Measurements from ENCODE around the gene GPR87. TPM values are rescaled to one million over a fixed set of nuclear protein-coding genes. Genes with fewer than 3 reads are reported as not detected.
A peak's percentile ranks its signal among the peaks of the same experiment; 100 is the strongest.

GPR87 gene
- total and polyA plus RNA-seq, 4 donors, result not detected

GRCh38 chr3:151300539-151300938 is 16.1 kb downstream of the GPR87 start:
- Histone ChIP-seq H3K4me3 (ENCODE audit: low read length in 2 of 2) (no peak overlapping the region), H3K27me3 (ENCODE audit: control insufficient read depth in 1 of 2, insufficient read depth in 2 of 2, low read length in 1 of 2) (no peaks in the 10 kb centered on the region), H3K36me3 (ENCODE audit: control insufficient read depth in 1 of 2, insufficient read depth in 2 of 2, low read length in 1 of 2) (no peaks in the 10 kb centered on the region), H3K4me1 (ENCODE audit: control insufficient read depth in 1 of 2, insufficient read depth in 2 of 2, low read length in 2 of 2) (peaks cover 0 to 4% of the 10 kb centered on the region in 2 donors), H3K9me3 (ENCODE audit: control insufficient read depth, low read length) (no peaks in the 10 kb centered on the region), H3K27ac (ENCODE audit: low read depth in 1 of 2, low read length in 2 of 2) (no peak overlapping the region)
- 69 to 86% methylated on average over 1 of the region's 1 CpG for WGBS, 2 donors
- intact Hi-C loops (cut with DNase I), result no loop called here
- ATAC-seq (ENCODE audit: low FRiP score) (no peak), DNase-seq (no peak)

DNA sequence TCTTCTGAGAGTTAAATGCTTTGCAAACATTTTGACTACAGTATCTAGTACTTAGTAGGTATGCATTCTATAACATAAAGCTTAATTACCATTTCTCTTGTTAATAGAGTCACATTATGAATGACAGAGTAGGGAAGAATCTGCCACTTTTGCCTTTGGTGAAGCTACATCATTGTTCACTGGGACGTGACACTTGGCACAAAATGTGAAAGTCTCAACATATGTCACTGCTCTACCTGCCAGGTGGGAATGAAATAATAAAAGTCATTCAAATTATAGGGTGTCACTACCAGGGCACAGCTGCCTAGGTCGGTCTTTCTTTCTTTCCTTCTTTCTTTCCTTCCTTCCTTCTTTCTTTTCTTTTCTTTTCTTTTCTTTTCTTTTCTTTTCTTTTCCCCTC is 17.6 kb downstream of the GPR87 start:
- 95% methylated on average over 2 of the region's 2 CpGs for WGBS, 2 donors
- Histone ChIP-seq H3K36me3 (ENCODE audit: control insufficient read depth in 1 of 2, insufficient read depth in 2 of 2, low read length in 1 of 2) (no peaks in the 10 kb centered on the region), H3K4me1 (ENCODE audit: control insufficient read depth in 1 of 2, insufficient read depth in 2 of 2, low read length in 2 of 2) (no peaks in the 10 kb centered on the region), H3K27me3 (ENCODE audit: control insufficient read depth in 1 of 2, insufficient read depth in 2 of 2, low read length in 1 of 2) (no peaks in the 10 kb centered on the region), H3K27ac (ENCODE audit: low read depth in 1 of 2, low read length in 2 of 2) (no peak overlapping the region), H3K4me3 (ENCODE audit: low read length in 2 of 2) (no peak overlapping the region), H3K9me3 (ENCODE audit: control insufficient read depth, low read length) (no peaks in the 10 kb centered on the region)
- ATAC-seq (ENCODE audit: low FRiP score) (no peak), DNase-seq (no peak)
- intact Hi-C loops (cut with DNase I), result no loop called here

GRCh38 chr3:151297429-151297828 is 19.2 kb downstream of the GPR87 start:
- Histone ChIP-seq H3K9me3 (ENCODE audit: control insufficient read depth, low read length) (no peaks in the 10 kb centered on the region), H3K4me3 (ENCODE audit: low read length in 2 of 2) (no peak overlapping the region), H3K4me1 (ENCODE audit: control insufficient read depth in 1 of 2, insufficient read depth in 2 of 2, low read length in 2 of 2) (no peaks in the 10 kb centered on the region), H3K36me3 (ENCODE audit: control insufficient read depth in 1 of 2, insufficient read depth in 2 of 2, low read length in 1 of 2) (no peaks in the 10 kb centered on the region), H3K27ac (ENCODE audit: low read depth in 1 of 2, low read length in 2 of 2) (no peak overlapping the region), H3K27me3 (ENCODE audit: control insufficient read depth in 1 of 2, insufficient read depth in 2 of 2, low read length in 1 of 2) (no peaks in the 10 kb centered on the region)
- DNase-seq (no peak), ATAC-seq (ENCODE audit: low FRiP score) (no peak)
- intact Hi-C loops (cut with DNase I), result no loop called here
- 11 to 31% methylated on average over 2 of the region's 2 CpGs for WGBS, 2 donors

DNA sequence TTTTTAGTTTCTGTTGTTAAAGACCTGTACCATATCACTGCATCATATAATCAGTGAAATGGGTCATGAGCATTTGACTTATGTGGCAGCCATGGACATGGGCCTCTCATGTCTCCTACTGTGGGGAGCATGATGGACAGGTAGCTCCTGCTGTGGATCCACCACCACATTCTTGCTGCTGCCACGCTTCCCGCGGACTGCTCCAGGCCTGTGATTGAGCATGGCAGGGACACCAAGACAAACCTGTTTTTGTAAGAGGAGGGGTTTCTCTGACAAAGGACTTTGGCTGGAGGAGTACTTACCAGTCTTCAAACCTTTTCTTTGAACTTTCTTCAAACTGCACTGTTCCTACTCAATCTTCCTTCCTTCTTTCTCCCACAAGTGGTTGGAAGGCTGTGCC is 20.4 kb downstream of the GPR87 start:
- DNase-seq (no peak), ATAC-seq (ENCODE audit: low FRiP score) (no peak)
- no peaks in the 10 kb centered on the region for H3K36me3 ChIP-seq (ENCODE audit: control insufficient read depth in 1 of 2, insufficient read depth in 2 of 2, low read length in 1 of 2)
- 79 to 95% methylated on average over 3 of the region's 3 CpGs for WGBS, 2 donors
- no peak overlapping the region for H3K27ac ChIP-seq (ENCODE audit: low read depth in 1 of 2, low read length in 2 of 2)
- H3K9me3 ChIP-seq (ENCODE audit: control insufficient read depth, low read length), result no peaks in the 10 kb centered on the region
- H3K4me1 ChIP-seq (ENCODE audit: control insufficient read depth in 1 of 2, insufficient read depth in 2 of 2, low read length in 2 of 2), result no peaks in the 10 kb centered on the region
- no peak overlapping the region for H3K4me3 ChIP-seq (ENCODE audit: low read length in 2 of 2)
- H3K27me3 ChIP-seq (ENCODE audit: control insufficient read depth in 1 of 2, insufficient read depth in 2 of 2, low read length in 1 of 2), result no peaks in the 10 kb centered on the region
- intact Hi-C loops (cut with DNase I), result no loop called here

DNA sequence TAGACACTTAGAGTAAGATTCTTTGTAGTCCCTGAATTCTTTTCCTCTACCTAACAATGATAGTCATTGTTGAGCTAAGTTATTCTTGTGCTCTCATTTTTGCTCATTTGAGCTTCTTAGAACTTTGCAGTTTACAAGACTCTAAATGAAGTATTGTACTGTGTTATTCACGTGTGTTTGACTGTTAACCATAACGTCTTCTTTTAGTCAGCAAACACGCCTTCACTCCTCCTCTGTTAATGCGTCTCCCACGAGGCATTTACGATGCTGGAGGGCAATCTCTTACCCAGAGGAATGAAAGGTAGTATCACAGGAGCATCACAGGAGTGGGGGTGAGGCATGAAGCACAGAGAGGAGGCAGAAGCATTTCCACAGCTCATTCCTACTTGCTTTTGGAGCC is 23.5 kb downstream of the GPR87 start:
- Histone ChIP-seq H3K36me3 (ENCODE audit: control insufficient read depth in 1 of 2, insufficient read depth in 2 of 2, low read length in 1 of 2) (no peaks in the 10 kb centered on the region), H3K4me3 (ENCODE audit: low read length in 2 of 2) (no peak overlapping the region), H3K27ac (ENCODE audit: low read depth in 1 of 2, low read length in 2 of 2) (no peak overlapping the region), H3K27me3 (ENCODE audit: control insufficient read depth in 1 of 2, insufficient read depth in 2 of 2, low read length in 1 of 2) (no peaks in the 10 kb centered on the region), H3K9me3 (ENCODE audit: control insufficient read depth, low read length) (no peaks in the 10 kb centered on the region), H3K4me1 (ENCODE audit: control insufficient read depth in 1 of 2, insufficient read depth in 2 of 2, low read length in 2 of 2) (no peaks in the 10 kb centered on the region)
- no peak for DNase-seq
- intact Hi-C loops (cut with DNase I), result no loop called here
- WGBS, 2 donors, result 85 to 86% methylated on average over 6 of the region's 6 CpGs
- ATAC-seq (ENCODE audit: low FRiP score), result no peak

DNA sequence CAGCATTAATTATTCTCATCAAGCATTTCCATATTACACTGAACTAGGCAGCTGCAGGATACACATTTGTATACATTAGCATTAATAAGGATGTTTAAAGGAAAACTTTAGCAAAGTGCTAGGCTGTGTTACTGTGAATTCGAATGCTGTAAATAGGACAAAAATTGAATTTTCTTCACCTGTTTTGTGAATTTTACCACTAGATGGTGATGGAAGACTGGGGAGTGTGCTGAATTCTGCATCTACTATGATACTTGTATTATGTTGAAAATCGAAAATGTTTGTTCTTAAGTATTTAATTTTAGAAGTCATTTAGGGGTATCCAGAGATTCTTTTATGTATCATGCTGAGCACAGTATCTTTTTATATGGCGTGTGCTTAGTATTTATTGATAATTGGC is 25.9 kb downstream of the GPR87 start:
- no peaks in the 10 kb centered on the region for H3K4me1 ChIP-seq (ENCODE audit: control insufficient read depth in 1 of 2, insufficient read depth in 2 of 2, low read length in 2 of 2)
- 48 to 49% methylated on average over 3 of the region's 3 CpGs for WGBS, 2 donors
- no peak for DNase-seq
- H3K4me3 ChIP-seq (ENCODE audit: low read length in 2 of 2), result no peak overlapping the region
- no peak overlapping the region for H3K27ac ChIP-seq (ENCODE audit: low read depth in 1 of 2, low read length in 2 of 2)
- ATAC-seq (ENCODE audit: low FRiP score), result no peak
- intact Hi-C loops (cut with DNase I), result no loop called here
- H3K36me3 ChIP-seq (ENCODE audit: control insufficient read depth in 1 of 2, insufficient read depth in 2 of 2, low read length in 1 of 2), result no peaks in the 10 kb centered on the region
- no peaks in the 10 kb centered on the region for H3K27me3 ChIP-seq (ENCODE audit: control insufficient read depth in 1 of 2, insufficient read depth in 2 of 2, low read length in 1 of 2)
- H3K9me3 ChIP-seq (ENCODE audit: control insufficient read depth, low read length), result no peaks in the 10 kb centered on the region

DNA sequence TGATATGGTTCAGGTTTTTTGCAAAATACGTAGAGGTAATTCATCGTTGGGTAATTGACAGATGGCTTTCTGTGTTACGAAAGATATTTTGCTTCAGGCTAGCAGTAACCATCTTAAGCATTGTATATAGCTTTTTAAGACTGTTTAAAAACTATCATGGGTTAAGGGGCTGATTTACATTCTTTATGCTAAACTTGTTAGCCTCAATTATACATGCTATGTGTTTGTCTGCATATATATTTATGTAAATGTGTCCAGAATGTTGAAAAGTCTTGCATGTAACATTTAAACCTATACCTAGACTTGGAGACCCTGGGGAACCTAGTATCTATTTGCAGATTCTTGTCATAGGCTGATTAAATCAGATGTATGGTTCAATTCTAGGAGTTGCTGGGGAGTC is 27.2 kb downstream of the GPR87 start:
- WGBS, 2 donors, result 48 to 59% methylated on average over 3 of the region's 3 CpGs

GRCh38 chr3:151285940-151286339 is 30.7 kb downstream of the GPR87 start:
- no peaks in the 10 kb centered on the region for H3K9me3 ChIP-seq (ENCODE audit: control insufficient read depth, low read length)
- DNase-seq (no peak), ATAC-seq (ENCODE audit: low FRiP score) (no peak)
- WGBS, 2 donors, result 82 to 86% methylated on average over 1 of the region's 1 CpG
- H3K4me1 ChIP-seq (ENCODE audit: control insufficient read depth in 1 of 2, insufficient read depth in 2 of 2, low read length in 2 of 2), result peaks cover 0 to 1% of the 10 kb centered on the region in 2 donors
- H3K27ac ChIP-seq (ENCODE audit: low read depth in 1 of 2, low read length in 2 of 2), result no peak overlapping the region
- no peaks in the 10 kb centered on the region for H3K36me3 ChIP-seq (ENCODE audit: control insufficient read depth in 1 of 2, insufficient read depth in 2 of 2, low read length in 1 of 2)
- intact Hi-C loops (cut with DNase I), result no loop called here
- no peak overlapping the region for H3K4me3 ChIP-seq (ENCODE audit: low read length in 2 of 2)
- H3K27me3 ChIP-seq (ENCODE audit: control insufficient read depth in 1 of 2, insufficient read depth in 2 of 2, low read length in 1 of 2), result no peaks in the 10 kb centered on the region

More for the DNA sequence above, 27.2 kb downstream of the GPR87 start:
- Histone ChIP-seq H3K9me3 (ENCODE audit: control insufficient read depth, low read length) (no peaks in the 10 kb centered on the region), H3K4me3 (ENCODE audit: low read length in 2 of 2) (no peak overlapping the region), H3K4me1 (ENCODE audit: control insufficient read depth in 1 of 2, insufficient read depth in 2 of 2, low read length in 2 of 2) (no peaks in the 10 kb centered on the region), H3K27ac (ENCODE audit: low read depth in 1 of 2, low read length in 2 of 2) (no peak overlapping the region), H3K36me3 (ENCODE audit: control insufficient read depth in 1 of 2, insufficient read depth in 2 of 2, low read length in 1 of 2) (no peaks in the 10 kb centered on the region), H3K27me3 (ENCODE audit: control insufficient read depth in 1 of 2, insufficient read depth in 2 of 2, low read length in 1 of 2) (no peaks in the 10 kb centered on the region)
- ATAC-seq (ENCODE audit: low FRiP score), result no peak
- intact Hi-C loops (cut with DNase I), result no loop called here
- DNase-seq, result no peak

DNA sequence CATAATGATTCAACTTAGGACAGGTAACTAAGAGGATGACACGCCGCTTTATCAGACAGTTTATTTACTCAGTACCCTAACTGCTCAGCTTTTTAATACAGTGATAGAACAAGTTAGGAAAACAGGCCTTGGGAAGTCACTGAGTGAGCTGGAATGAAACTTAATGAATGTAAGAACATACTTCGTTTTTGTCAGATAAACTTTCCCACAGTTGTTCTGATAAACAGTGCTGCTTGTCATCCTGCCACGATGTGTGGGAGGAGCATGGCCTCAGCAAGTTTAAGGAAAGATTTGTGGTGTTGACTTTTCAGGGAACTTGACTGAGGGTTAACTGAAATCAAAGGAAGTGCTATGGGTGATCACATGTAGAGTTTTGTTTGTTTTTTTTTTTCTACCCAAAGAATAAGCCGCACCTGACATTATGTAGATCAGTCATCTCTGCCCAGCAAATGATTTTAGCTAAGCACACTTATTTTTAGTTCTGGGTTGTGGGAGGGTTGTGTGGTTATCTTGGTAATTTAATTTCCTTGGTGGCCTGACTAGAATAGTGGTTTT is 32.6 kb downstream of the GPR87 start:
- H3K4me1 ChIP-seq (ENCODE audit: control insufficient read depth in 1 of 2, insufficient read depth in 2 of 2, low read length in 2 of 2), result peaks cover 0 to 1% of the 10 kb centered on the region in 2 donors
- H3K27me3 ChIP-seq (ENCODE audit: control insufficient read depth in 1 of 2, insufficient read depth in 2 of 2, low read length in 1 of 2), result no peaks in the 10 kb centered on the region
- no peaks in the 10 kb centered on the region for H3K36me3 ChIP-seq (ENCODE audit: control insufficient read depth in 1 of 2, insufficient read depth in 2 of 2, low read length in 1 of 2)
- H3K9me3 ChIP-seq (ENCODE audit: control insufficient read depth, low read length), result no peaks in the 10 kb centered on the region
- no peak overlapping the region for H3K4me3 ChIP-seq (ENCODE audit: low read length in 2 of 2)
- ATAC-seq (ENCODE audit: low FRiP score), result no peak
- no peak overlapping the region for H3K27ac ChIP-seq (ENCODE audit: low read depth in 1 of 2, low read length in 2 of 2)
- peak in 1 of 2 donors; percentile 52 for DNase-seq
- 22 to 28% methylated on average over 5 of the region's 5 CpGs for WGBS, 2 donors
- intact Hi-C loops (cut with DNase I), result loop anchor here (2.0 to 5.0 kb wide), 2 partner anchors 57 to 117 kb away; no protein-coding TSS in a partner anchor

Measured in aorta (tissue), 5 donors.